Esophagus (tissue), 2 donors: ENCODE data around the gene C4A. TPM values are rescaled to one million over a fixed set of nuclear protein-coding genes. Genes with fewer than 3 reads are reported as not detected.
"Not testable (repeated sequence)": the region's sequence is repeated elsewhere in the genome, so short reads cannot be mapped to it uniquely, and the experiment has no call there.

ENCODE experiments used
- H3K27ac ChIP-seq, 2 donors: one replicate each; pipeline ENCODE4 v1.5.1; 2013; ENCODE audit warnings: low read depth in 2 of 2, mild to moderate bottlenecking in 2 of 2, inconsistent platforms in 1 of 2, low read length in 1 of 2, moderate library complexity in 1 of 2
- H3K27me3 ChIP-seq, 2 donors: one replicate each; pipeline ENCODE4 v1.6.1; 2013; ENCODE audit warnings: low read length in 2 of 2, control low read depth in 1 of 2, mild to moderate bottlenecking in 1 of 2; ENCODE audit not compliant: insufficient read depth in 2 of 2, control insufficient read depth in 1 of 2
- H3K36me3 ChIP-seq, 2 donors: one replicate each; pipeline ENCODE4 v1.6.1; 2013; ENCODE audit warnings: low read length in 1 of 2; ENCODE audit not compliant: control insufficient read depth in 2 of 2, insufficient read depth in 2 of 2
- H3K4me1 ChIP-seq, 2 donors: one replicate each; pipeline ENCODE4 v1.6.1; 2013; ENCODE audit warnings: low read length in 1 of 2; ENCODE audit not compliant: control insufficient read depth in 2 of 2, insufficient read depth in 2 of 2
- H3K4me3 ChIP-seq, 2 donors: one replicate each; pipeline ENCODE4 v1.5.1; 2013; ENCODE audit warnings: low read length in 2 of 2, mild to moderate bottlenecking in 2 of 2, low read depth in 1 of 2, moderate library complexity in 1 of 2
- H3K9me3 ChIP-seq, 2 donors: one replicate each; pipeline ENCODE4 v1.6.1; 2013; ENCODE audit warnings: mild to moderate bottlenecking in 2 of 2, low read depth in 1 of 2, low read length in 1 of 2, moderate library complexity in 1 of 2; ENCODE audit not compliant: control insufficient read depth in 2 of 2, insufficient read depth in 1 of 2
- WGBS, 2 donors: extraction: QIAGEN DNeasy Blood & Tissue Kit; methylation state at CpG; one replicate each; pipeline ENCODE4 v1.1.7; 2013; 5-methylcytosine and 5-hydroxymethylcytosine counted together
- polyA plus RNA-seq, 2 donors: library from polyadenylated mRNA; stranded (reverse); fragments of 200-250 nt; gene quantifications; one replicate each; pipeline ENCODE4 v1.2.3, GENCODE V29; 2013
- donor health status: healthy with polysubstance abuse.
- donor health status: Bipolar disorder and iron deficiency.

C4A gene
- polyA plus RNA-seq, 2 donors = 6.9 to 13.1 TPM

DNA sequence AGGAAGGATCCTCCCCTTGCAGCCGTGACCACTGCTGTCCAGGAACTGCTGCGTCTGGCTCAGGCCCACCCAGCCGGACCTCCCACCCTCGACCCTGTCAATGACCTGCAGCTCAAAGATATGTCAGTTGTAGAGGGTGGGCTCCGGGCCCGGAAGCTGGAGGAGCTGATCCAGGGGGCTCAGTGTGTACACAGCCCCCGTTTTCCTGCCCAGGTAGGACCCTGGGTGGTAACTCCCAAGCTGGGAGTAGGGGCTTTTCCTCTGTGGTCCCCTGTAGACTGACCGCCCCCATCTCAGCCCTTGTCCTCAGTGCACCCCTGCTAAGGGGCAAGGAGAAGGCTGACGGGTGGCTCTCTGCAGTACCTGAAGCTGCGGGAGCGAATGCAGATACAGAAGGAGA, 13.5 kb upstream of the C4A start:
- Histone ChIP-seq H3K9me3 (no peaks in the 10 kb centered on the region), H3K27ac (no peak overlapping the region), H3K4me1 (peaks cover 3 to 13% of the 10 kb centered on the region in 2 donors), H3K4me3 (no peak overlapping the region), H3K27me3 (no peaks in the 10 kb centered on the region), H3K36me3 (peaks cover 35 to 54% of the 10 kb centered on the region in 2 donors)
- 83 to 85% methylated on average over 11 of the region's 11 CpGs for WGBS, 2 donors

DNA sequence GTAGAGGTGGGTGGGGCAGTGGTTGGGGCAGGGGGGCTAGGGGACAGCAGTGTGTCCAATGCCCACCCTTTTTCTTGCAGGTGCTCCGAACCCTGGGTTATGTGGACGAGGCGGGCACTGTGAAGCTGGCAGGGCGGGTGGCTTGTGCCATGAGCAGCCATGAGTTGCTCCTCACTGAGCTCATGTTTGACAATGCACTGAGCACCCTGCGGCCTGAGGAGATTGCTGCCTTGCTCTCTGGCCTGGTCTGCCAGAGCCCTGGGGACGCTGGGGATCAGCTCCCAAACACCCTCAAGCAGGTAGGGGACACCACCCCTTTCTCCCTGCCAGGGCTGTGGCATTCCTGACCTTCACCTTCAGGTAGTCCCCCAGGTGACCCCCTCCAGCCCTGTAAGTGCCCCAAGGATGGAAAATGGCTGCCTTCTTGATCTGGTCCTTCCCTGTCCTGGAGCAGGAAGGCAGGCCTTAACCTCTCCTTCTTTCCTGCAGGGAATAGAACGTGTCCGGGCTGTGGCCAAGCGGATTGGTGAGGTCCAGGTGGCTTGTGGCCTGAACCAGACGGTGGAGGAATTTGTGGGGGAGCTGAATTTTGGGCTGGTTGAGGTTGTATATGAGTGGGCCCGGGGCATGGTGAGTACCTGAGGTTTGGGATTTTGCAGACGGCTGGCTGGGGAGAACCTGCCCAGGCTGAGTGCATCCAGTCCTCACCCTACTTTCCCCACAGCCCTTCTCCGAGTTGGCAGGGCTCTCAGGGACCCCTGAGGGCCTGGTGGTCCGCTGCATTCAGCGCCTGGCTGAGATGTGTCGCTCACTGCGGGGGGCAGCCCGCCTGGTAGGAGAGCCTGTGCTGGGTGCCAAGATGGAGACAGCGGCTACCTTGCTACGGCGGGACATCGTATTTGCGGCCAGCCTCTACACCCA, 12.8 kb upstream of the C4A start:
- Histone ChIP-seq H3K36me3 (peaks cover 30 to 49% of the 10 kb centered on the region in 2 donors), H3K9me3 (no peaks in the 10 kb centered on the region), H3K4me3 (no peak overlapping the region), H3K27ac (no peak overlapping the region), H3K27me3 (no peaks in the 10 kb centered on the region), H3K4me1 (peaks cover 3 to 13% of the 10 kb centered on the region in 2 donors)
- 84 to 87% methylated on average over 23 of the region's 23 CpGs for WGBS, 2 donors

- 67 to 76% methylated on average over 17 of the region's 17 CpGs for WGBS, 2 donors
- H3K4me3 ChIP-seq = no peak overlapping the region
Measured at GRCh38 chr6:31969712-31970603, 11.9 kb upstream of the C4A start.

GRCh38 chr6:31970604-31971271, 11.1 kb upstream of the C4A start:
- Histone ChIP-seq H3K36me3 (peaks cover 21 to 42% of the 10 kb centered on the region in 2 donors), H3K4me3 (peak overlapping the region in 1 of 2 donors; percentile 80)
- WGBS, 2 donors = 64 to 65% methylated on average over 18 of the region's 18 CpGs

More at GRCh38 chr6:31969712-31970603, 11.9 kb upstream of the C4A start:
- H3K4me1 ChIP-seq = peaks cover 3 to 13% of the 10 kb centered on the region in 2 donors
- H3K27ac ChIP-seq = peak overlapping the region in 1 of 2 donors; percentile 29
- H3K36me3 ChIP-seq = peaks cover 23 to 47% of the 10 kb centered on the region in 2 donors
- H3K9me3 ChIP-seq = no peaks in the 10 kb centered on the region
- no peaks in the 10 kb centered on the region for H3K27me3 ChIP-seq

GRCh38 chr6:31971279-31971992, 10.4 kb upstream of the C4A start:
- Histone ChIP-seq H3K27ac (peak overlapping the region; percentile 98 to 100), H3K4me1 (peaks cover 3 to 13% of the 10 kb centered on the region in 2 donors), H3K9me3 (no peaks in the 10 kb centered on the region), H3K36me3 (peaks cover 20 to 38% of the 10 kb centered on the region in 2 donors), H3K27me3 (no peaks in the 10 kb centered on the region), H3K4me3 (peak overlapping the region; percentile 73 to 80)
- 14 to 18% methylated on average over 29 of the region's 29 CpGs for WGBS, 2 donors

More at GRCh38 chr6:31970604-31971271, 11.1 kb upstream of the C4A start:
- peak overlapping the region; percentile 98 to 100 for H3K27ac ChIP-seq
- peaks cover 3 to 13% of the 10 kb centered on the region in 2 donors for H3K4me1 ChIP-seq
- no peaks in the 10 kb centered on the region for H3K9me3 ChIP-seq
- H3K27me3 ChIP-seq = no peaks in the 10 kb centered on the region

DNA sequence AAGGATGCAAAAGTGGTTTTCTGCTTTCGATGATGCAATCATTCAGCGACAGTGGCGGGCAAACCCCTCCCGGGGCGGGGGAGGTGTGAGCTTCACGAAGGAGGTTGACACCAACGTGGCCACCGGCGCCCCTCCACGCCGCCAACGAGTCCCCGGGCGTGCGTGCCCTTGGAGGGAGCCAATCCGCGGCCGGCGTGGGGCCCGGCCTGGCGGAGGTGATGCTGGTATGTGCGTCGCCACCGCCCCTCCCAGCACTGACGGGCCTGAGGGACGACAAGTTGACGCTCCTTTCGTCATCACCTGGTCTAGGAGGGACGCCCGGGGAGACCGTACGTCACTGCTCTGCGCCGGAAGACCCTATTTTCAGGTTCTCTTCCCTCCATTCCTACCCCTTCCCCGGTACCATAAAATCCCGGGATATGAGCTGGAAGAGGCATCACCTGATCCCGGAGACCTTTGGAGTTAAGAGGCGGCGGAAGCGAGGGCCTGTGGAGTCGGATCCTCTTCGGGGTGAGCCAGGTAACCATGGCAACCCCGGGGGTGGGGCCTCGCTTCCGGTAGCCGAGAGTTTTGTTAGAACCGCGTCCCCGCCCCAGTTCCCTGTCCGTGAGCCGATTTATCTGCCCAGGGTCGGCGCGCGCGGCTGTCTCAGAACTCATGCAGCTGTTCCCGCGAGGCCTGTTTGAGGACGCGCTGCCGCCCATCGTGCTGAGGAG, 9.7 kb upstream of the C4A start, which contains the start of gene DXO:
TSS of gene DXO (minus strand) at position 146 of the 716 bp plus-strand sequence. CDS start 463 bp downstream, outside the sequence.
- H3K9me3 ChIP-seq = no peaks in the 10 kb centered on the region
- no peaks in the 10 kb centered on the region for H3K27me3 ChIP-seq
- peaks cover 3 to 13% of the 10 kb centered on the region in 2 donors for H3K4me1 ChIP-seq
- peak within 1 kb of the TSS; percentile 73 to 80 for H3K4me3 ChIP-seq
- WGBS, 2 donors = 0% methylated on average over 59 to 62 of the region's 62 CpGs
- H3K36me3 ChIP-seq = peaks cover 16 to 31% of the 10 kb centered on the region in 2 donors
- H3K27ac ChIP-seq = peak within 1 kb of the TSS; percentile 98 to 100

- H3K36me3 ChIP-seq = peaks cover 16 to 26% of the 10 kb centered on the region in 2 donors
- WGBS, 2 donors = 6% methylated on average over 19 of the region's 19 CpGs
- peak overlapping the region; percentile 98 to 100 for H3K27ac ChIP-seq
- H3K4me1 ChIP-seq = peaks cover 3 to 13% of the 10 kb centered on the region in 2 donors
- H3K27me3 ChIP-seq = no peaks in the 10 kb centered on the region
- H3K9me3 ChIP-seq = no peaks in the 10 kb centered on the region
- peak overlapping the region; percentile 73 to 80 for H3K4me3 ChIP-seq
Measured at GRCh38 chr6:31972709-31973350, 9.0 kb upstream of the C4A start.

GRCh38 chr6:31976065-31976464, 5.8 kb upstream of the C4A start:
- H3K27ac ChIP-seq, H3K36me3 ChIP-seq, H3K4me1 ChIP-seq, H3K9me3 ChIP-seq, H3K4me3 ChIP-seq, H3K27me3 ChIP-seq: not testable (repeated sequence)
- WGBS, 2 donors = 96% methylated on average over 16 to 30 of the region's 30 CpGs
